A549 (cell line): ENCODE results near the gene LRRC2. TPM values are rescaled to one million over a fixed set of nuclear protein-coding genes. Genes with fewer than 3 reads are reported as not detected.

Experiments
- ATAC-seq, 2 experiments: fragments of 200-7000 bp in 1 of 2; fragments of >200 bp in 1 of 2; cut with Nextera tagmentation in 1 of 2; cut with Tn5 transposase in 1 of 2; 3 replicates each; pipeline versions ENCODE4 v1.8.0 to v1.9.1; 2018 to 2020; ENCODE audit warnings: mild to moderate bottlenecking in 1 of 2, moderate library complexity in 1 of 2
- CTCF ChIA-PET: fragments of 300-600 bp; sonication (Branson Sonifier 250); formaldehyde crosslinking; extraction: SDS; loops from one replicate; lab custom pipeline; 2021; ENCODE audit warnings: antibody characterized with exemption, inconsistent platforms; lab: Yijun Ruan, JAX
- POLR2A ChIA-PET: fragments of 350-600 bp; formaldehyde crosslinking; extraction: SDS; loops from one replicate; lab custom pipeline; 2021; ENCODE audit warnings: antibody characterized with exemption, inconsistent platforms; lab: Yijun Ruan, JAX
- DNase-seq, 2 experiments: peaks; one replicate each; pipeline versions ENCODE4 v3.0.0 to v3.0.0-alpha.2; 2011 to 2016; ENCODE audit warnings: low read depth in 1 of 2, low spot score in 1 of 2
- FAIRE-seq: peaks from 2 replicates; lab custom pipeline; 2011; peaks lifted over from hg19 to GRCh38; lab: Jason Lieb, UNC
- H3K27ac ChIP-seq, 2 experiments: fragments of >200 bp; sonication (Bioruptor Twin); formaldehyde crosslinking; 3 replicates each; pipeline ENCODE4 v1.5.1; 2016 to 2017
- H3K4me1 ChIP-seq: fragments of >200 bp; sonication (Bioruptor Twin); formaldehyde crosslinking; 3 replicates; pipeline ENCODE4 v1.6.1; 2016
- H3K4me2 ChIP-seq: fragments of >200 bp; sonication (Bioruptor Twin); formaldehyde crosslinking; 3 replicates; pipeline ENCODE4 v1.6.1; 2016
- H3K4me3 ChIP-seq: fragments of >200 bp; sonication (Bioruptor Twin); formaldehyde crosslinking; 3 replicates; pipeline ENCODE4 v1.5.1; 2016
- H3K9me3 ChIP-seq: fragments of >200 bp; sonication (Bioruptor Twin); formaldehyde crosslinking; 3 replicates; pipeline ENCODE4 v1.6.1; 2016
- ATOH8 ChIP-seq: fragments of 250-450 bp; sonication (Bioruptor Pico); IDR thresholded peaks from 2 replicates; pipeline ENCODE4 v1.5.0; 2020; ENCODE audit warnings: low read depth, mild to moderate bottlenecking, moderate library complexity
- BCL3 ChIP-seq: fragments of >200 bp; sonication (Bioruptor Twin); formaldehyde crosslinking; IDR thresholded peaks from 3 replicates; pipeline ENCODE4 v1.6.1; 2016
- BHLHE40 ChIP-seq: IDR thresholded peaks from 2 replicates; pipeline ENCODE4 v1.6.1; 2012; ENCODE audit warnings: low read depth, low read length, inconsistent platforms
- CHD4 ChIP-seq: fragments of 200-600 bp; sonication (generic); IDR thresholded peaks from 2 replicates; pipeline ENCODE4 v1.6.1; 2016; ENCODE audit warnings: antibody characterized with exemption, mild to moderate bottlenecking, borderline replicate concordance
- CTCF ChIP-seq: fragments of >200 bp; sonication (Bioruptor Twin); formaldehyde crosslinking; IDR thresholded peaks from 3 replicates; pipeline ENCODE4 v1.5.1; 2016
- EHF ChIP-seq: fragments of 250-450 bp; sonication (Bioruptor Pico); IDR thresholded peaks from 2 replicates; pipeline ENCODE4 v1.5.0; 2020; ENCODE audit warnings: mild to moderate bottlenecking
- ELK1 ChIP-seq: fragments of 150-350 bp; IDR thresholded peaks from 2 replicates; pipeline ENCODE4 v1.6.1; 2014; ENCODE audit warnings: low read depth, mild to moderate bottlenecking, low read length
- EP300 ChIP-seq, 2 experiments: fragments of >200 bp; sonication (Bioruptor Twin); formaldehyde crosslinking; IDR thresholded peaks; 2 replicates in 1 of 2; 3 replicates in 1 of 2; pipeline ENCODE4 v1.6.1; 2016 to 2017
- FOXS1 ChIP-seq: fragments of 250-450 bp; sonication (Bioruptor Pico); IDR thresholded peaks from 2 replicates; pipeline ENCODE4 v1.5.0; 2020; ENCODE audit warnings: mild to moderate bottlenecking, moderate library complexity
- GATA3 ChIP-seq: IDR thresholded peaks from 2 replicates; pipeline ENCODE4 v1.6.1; 2012; ENCODE audit warnings: borderline replicate concordance
- HDAC2 ChIP-seq: fragments of 200-600 bp; sonication (generic); IDR thresholded peaks from 2 replicates; pipeline ENCODE4 v1.6.1; 2016
- HES2 ChIP-seq: fragments of >200 bp; sonication (Bioruptor Twin); formaldehyde crosslinking; IDR thresholded peaks from 2 replicates; pipeline ENCODE4 v1.6.1; 2016
- HMGXB4 ChIP-seq: fragments of 250-450 bp; sonication (Bioruptor Pico); IDR thresholded peaks from 2 replicates; pipeline ENCODE4 v1.5.0; 2021; ENCODE audit warnings: mild to moderate bottlenecking, moderate library complexity, borderline replicate concordance
- HOXB5 ChIP-seq: fragments of 250-450 bp; sonication (Bioruptor Pico); IDR thresholded peaks from 2 replicates; pipeline ENCODE4 v1.5.0; 2020; ENCODE audit warnings: mild to moderate bottlenecking, moderate library complexity
- MAX ChIP-seq: IDR thresholded peaks from 2 replicates; pipeline ENCODE4 v1.6.1; 2012
- MYC ChIP-seq: IDR thresholded peaks from 2 replicates; pipeline ENCODE4 v1.6.1; 2012; ENCODE audit warnings: mild to moderate bottlenecking, inconsistent platforms, low read length, improper control_type of control experiment, borderline replicate concordance
- NPAS2 ChIP-seq: fragments of 250-450 bp; sonication (Bioruptor Pico); IDR thresholded peaks from 2 replicates; pipeline ENCODE4 v1.8.0; 2022; ENCODE audit warnings: mild to moderate bottlenecking, moderate library complexity, borderline replicate concordance
- RAD21 ChIP-seq, 2 experiments: fragments of >200 bp in 1 of 2; sonication (Bioruptor Twin) in 1 of 2; formaldehyde crosslinking in 1 of 2; IDR thresholded peaks in 1 of 2; conservative IDR thresholded peaks in 1 of 2; 2 replicates in 1 of 2; 3 replicates in 1 of 2; pipeline ENCODE4 v1.6.1; 2012 to 2018; ENCODE audit warnings: inconsistent platforms in 1 of 2
- RFX5 ChIP-seq: fragments of 450-650 bp; IDR thresholded peaks from 2 replicates; pipeline ENCODE4 v1.7.1; 2014; ENCODE audit warnings: antibody characterized with exemption, mild to moderate bottlenecking, moderate library complexity
- SREBF2 ChIP-seq: fragments of 450-650 bp; IDR thresholded peaks from 2 replicates; pipeline ENCODE4 v1.6.1; 2014; ENCODE audit warnings: mild to moderate bottlenecking, moderate library complexity
- TFCP2L1 ChIP-seq: fragments of 250-450 bp; sonication (Bioruptor Pico); IDR thresholded peaks from 2 replicates; pipeline ENCODE4 v1.5.0; 2021; ENCODE audit warnings: mild to moderate bottlenecking
- ZSCAN20 ChIP-seq: fragments of 250-450 bp; sonication (Bioruptor Pico); IDR thresholded peaks from 2 replicates; pipeline ENCODE4 v1.8.0; 2022; ENCODE audit warnings: mild to moderate bottlenecking, moderate library complexity
- WGBS: methylation state at CpG from one replicate; pipeline ENCODE4 v1.1.6; 2017; ENCODE audit errors: missing lambda C conversion rate; 5-methylcytosine and 5-hydroxymethylcytosine counted together
- polyA plus RNA-seq, 4 experiments: library from polyadenylated mRNA; depleted of rRNA in 3 of 4; stranded (reverse); fragments of >200 nt; fragmentation: RNase III in 1 of 4; extraction: RNeasy Plus Mini Kit Qiagen cat#74134 plus additional on column Dnase treatment in 1 of 4; gene quantifications; 2 replicates in 3 of 4; 3 replicates in 1 of 4; pipeline ENCODE4 v1.2.3, GENCODE V29; 2011 to 2017

Gene LRRC2
- polyA plus RNA-seq, 2 of the 4 experiments (the other 2 are of a cell fraction): not detected

GRCh38 chr3:46575577-46576222, 9.6 kb upstream of the LRRC2 start:
- ATAC-seq (no peak), FAIRE-seq (no peak)
- WGBS: 73% methylated on average over 10 of the region's 11 CpGs

GRCh38 chr3:46574881-46575576, 8.9 kb upstream of the LRRC2 start:
- CTCF ChIA-PET: no interaction called here
- FAIRE-seq (no peak), DNase-seq (no peak), ATAC-seq (no peak)
- H3K27ac ChIP-seq: no peak overlapping the region
- POLR2A ChIA-PET: no interaction called here
- H3K4me2 ChIP-seq: no peak overlapping the region
- H3K4me1 ChIP-seq: no peaks in the 10 kb centered on the region
- H3K9me3 ChIP-seq: no peaks in the 10 kb centered on the region
- no peak for TF ChIP-seq ELK1
- TF ChIP-seq ZSCAN20 (CRISPR knock-in tag): no peak
- TF ChIP-seq HMGXB4 (CRISPR knock-in tag): no peak
- TF ChIP-seq MAX: no peak
- no peak for TF ChIP-seq NPAS2
- no peak for TF ChIP-seq CTCF
- TF ChIP-seq BHLHE40: no peak
- TF ChIP-seq CHD4: no peak
- TF ChIP-seq RAD21 (conservative IDR thresholded peaks at IDR 0.05 in 1 of 2, IDR thresholded peaks at IDR 0.05 in 1 of 2): no peak
- TF ChIP-seq ATOH8 (CRISPR knock-in tag): no peak
- TF ChIP-seq MYC: no peak
- no peak for TF ChIP-seq EP300 (IDR thresholded peaks at IDR 0.05)
- TF ChIP-seq SREBF2: no peak
- no peak for TF ChIP-seq HDAC2
- H3K4me3 ChIP-seq: no peak overlapping the region
- 66% methylated on average over 5 of the region's 5 CpGs for WGBS

More at GRCh38 chr3:46575577-46576222, 9.6 kb upstream of the LRRC2 start:
- Histone ChIP-seq H3K4me3 (no peak overlapping the region), H3K4me2 (no peak overlapping the region)
- TF ChIP-seq TFCP2L1: no peak
- TF ChIP-seq BCL3: no peak
- no peak for TF ChIP-seq FOXS1 (CRISPR knock-in tag)
- TF ChIP-seq HOXB5 (CRISPR knock-in tag): no peak
- TF ChIP-seq EHF: no peak
- TF ChIP-seq ELK1: no peak
- no peak for TF ChIP-seq GATA3
- TF ChIP-seq RFX5: no peak
- no peak for TF ChIP-seq HES2
- TF ChIP-seq, all 56 proteins: peak for 0
- Histone ChIP-seq H3K27ac (no peak overlapping the region), H3K4me1 (no peaks in the 10 kb centered on the region), H3K9me3 (no peaks in the 10 kb centered on the region)
- ChIA-PET CTCF (interaction anchor here (1.0 kb wide), 1 partner anchor 87 kb away, joined by 3 read pairs; no protein-coding TSS in a partner anchor), POLR2A (no interaction called here)
- no peak for DNase-seq
